Common myeloid progenitor, CD34-positive (primary cell): ENCODE results near the gene SNX22.

Experiments used
- CTCF ChIA-PET: fragments of 350-600 bp; sonication (Branson Sonifier 250); formaldehyde crosslinking; loops from one replicate; lab custom pipeline; 2021; ENCODE audit warnings: antibody characterized with exemption; lab: Charles Lee
- POLR2A ChIA-PET: fragments of 350-600 bp; sonication (Branson Sonifier 250); formaldehyde crosslinking; loops from one replicate; lab custom pipeline; 2021; ENCODE audit warnings: antibody characterized with exemption; lab: Charles Lee
- DNase-seq, 3 donors: peaks; one replicate each; pipeline versions ENCODE4 v3.0.0 to v3.0.0-alpha.2; 2013
- H3K27ac ChIP-seq, 2 experiments: 1 replicate in 1 of 2; 2 replicates in 1 of 2; pipeline ENCODE4 v1.7.0; 2013; ENCODE audit warnings: inconsistent platforms in 2 of 2, low read length in 2 of 2, mild to moderate bottlenecking in 2 of 2, low read depth in 1 of 2, moderate library complexity in 1 of 2; ENCODE audit not compliant: severe bottlenecking in 2 of 2, insufficient read depth in 1 of 2, poor library complexity in 1 of 2
- H3K27me3 ChIP-seq, 5 experiments: replicated peaks in 2 of 5; 1 replicate in 3 of 5; 2 replicates in 2 of 5; pipeline versions ENCODE4 v1.6.1 to v1.7.0; 2013; ENCODE audit warnings: low read length in 4 of 5, mild to moderate bottlenecking in 2 of 5, moderate library complexity in 2 of 5, inconsistent platforms in 1 of 5; ENCODE audit not compliant: insufficient read depth in 5 of 5, control insufficient read depth in 4 of 5
- H3K36me3 ChIP-seq, 4 experiments: 1 replicate in 2 of 4; 2 replicates in 2 of 4; pipeline versions ENCODE4 v1.6.1 to v1.7.0; 2013; ENCODE audit warnings: low read length in 3 of 4, control low read depth in 1 of 4, mild to moderate bottlenecking in 1 of 4; ENCODE audit not compliant: control insufficient read depth in 4 of 4, insufficient read depth in 4 of 4
- H3K4me1 ChIP-seq, 4 experiments: 1 replicate in 3 of 4; 2 replicates in 1 of 4; pipeline versions ENCODE4 v1.6.1 to v1.7.1; 2013; ENCODE audit warnings: low read length in 3 of 4, mild to moderate bottlenecking in 3 of 4, control low read depth in 1 of 4, inconsistent platforms in 1 of 4, moderate library complexity in 1 of 4; ENCODE audit not compliant: control insufficient read depth in 4 of 4, insufficient read depth in 4 of 4; ENCODE audit errors: control extremely low read depth in 1 of 4
- H3K4me3 ChIP-seq, 7 experiments: 1 replicate in 4 of 7; 2 replicates in 3 of 7; pipeline versions ENCODE4 v1.5.1 to v1.7.0; 2013; ENCODE audit warnings: mild to moderate bottlenecking in 7 of 7, low read length in 6 of 7, moderate library complexity in 6 of 7, inconsistent platforms in 2 of 7, low read depth in 2 of 7, control low read depth in 1 of 7; ENCODE audit not compliant: insufficient read depth in 4 of 7, control insufficient read depth in 1 of 7; ENCODE audit errors: extremely low read depth in 1 of 7
- H3K9me3 ChIP-seq, 5 experiments: 1 replicate in 4 of 5; 2 replicates in 1 of 5; pipeline versions ENCODE4 v1.6.1 to v1.7.1; 2013; ENCODE audit warnings: low read length in 4 of 5, mild to moderate bottlenecking in 2 of 5, inconsistent platforms in 1 of 5, low read depth in 1 of 5, moderate library complexity in 1 of 5; ENCODE audit not compliant: control insufficient read depth in 4 of 5, insufficient read depth in 2 of 5; ENCODE audit errors: control extremely low read depth in 1 of 5
- WGBS: methylation state at CpG from one replicate; pipeline ENCODE4 v1.1.5; 2013; ENCODE audit not compliant: insufficient coverage; 5-methylcytosine and 5-hydroxymethylcytosine counted together

The SNX22 gene

DNA sequence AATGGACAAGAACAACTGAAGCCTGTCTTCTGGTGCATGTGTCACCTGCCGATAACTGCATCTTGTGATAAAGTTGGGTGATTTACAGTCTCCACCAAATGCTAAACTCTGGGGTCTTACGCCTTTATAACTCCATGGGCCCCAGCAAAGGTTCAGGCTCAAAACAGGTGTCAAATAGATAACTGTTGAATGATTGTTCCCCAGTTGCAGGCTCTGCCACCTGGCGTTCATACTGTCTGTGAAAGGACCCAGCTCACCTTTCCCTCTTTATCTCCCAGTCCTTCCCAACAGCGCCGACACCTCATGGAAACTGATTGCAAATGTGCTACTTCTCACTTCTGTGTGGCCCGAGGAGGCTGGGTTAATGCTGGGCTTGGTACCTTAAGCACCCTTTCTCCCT, 8.3 kb upstream of the SNX22 start:
- H3K36me3 ChIP-seq = peaks cover 11 to 49% (median 26%) of the 10 kb centered on the region in 4 experiments
- ChIA-PET CTCF (interaction anchor here (3.3 kb wide), 1 partner anchor 11 kb away, joined by 23 read pairs; no protein-coding TSS in a partner anchor), POLR2A (interaction anchor here (0.6 kb wide), 1 partner anchor 271 kb away, joined by 4 read pairs; no protein-coding TSS in a partner anchor)
- no peaks in the 10 kb centered on the region for H3K9me3 ChIP-seq
- no peak for DNase-seq
- WGBS = 97% methylated on average over 4 of the region's 6 CpGs
- H3K4me1 ChIP-seq = no peaks in the 10 kb centered on the region
- H3K4me3 ChIP-seq = no peak overlapping the region
- H3K27ac ChIP-seq = no peak overlapping the region
- H3K27me3 ChIP-seq = no peaks in the 10 kb centered on the region

GRCh38 chr15:64144192-64144564, 7.4 kb upstream of the SNX22 start:
- no peak overlapping the region for H3K27ac ChIP-seq
- ChIA-PET POLR2A (no interaction called here), CTCF (interaction anchor here (1.1 to 3.3 kb wide), 3 partner anchors 8 to 12 kb away, joined by 3 to 23 read pairs (median 6); no protein-coding TSS in a partner anchor)
- no peak overlapping the region for H3K4me3 ChIP-seq
- 95% methylated on average over 8 of the region's 8 CpGs for WGBS
- H3K4me1 ChIP-seq = no peaks in the 10 kb centered on the region
- no peaks in the 10 kb centered on the region for H3K9me3 ChIP-seq
- no peaks in the 10 kb centered on the region for H3K27me3 ChIP-seq
- H3K36me3 ChIP-seq = peaks cover 11 to 43% (median 22%) of the 10 kb centered on the region in 4 experiments
- DNase-seq = no peak

DNA sequence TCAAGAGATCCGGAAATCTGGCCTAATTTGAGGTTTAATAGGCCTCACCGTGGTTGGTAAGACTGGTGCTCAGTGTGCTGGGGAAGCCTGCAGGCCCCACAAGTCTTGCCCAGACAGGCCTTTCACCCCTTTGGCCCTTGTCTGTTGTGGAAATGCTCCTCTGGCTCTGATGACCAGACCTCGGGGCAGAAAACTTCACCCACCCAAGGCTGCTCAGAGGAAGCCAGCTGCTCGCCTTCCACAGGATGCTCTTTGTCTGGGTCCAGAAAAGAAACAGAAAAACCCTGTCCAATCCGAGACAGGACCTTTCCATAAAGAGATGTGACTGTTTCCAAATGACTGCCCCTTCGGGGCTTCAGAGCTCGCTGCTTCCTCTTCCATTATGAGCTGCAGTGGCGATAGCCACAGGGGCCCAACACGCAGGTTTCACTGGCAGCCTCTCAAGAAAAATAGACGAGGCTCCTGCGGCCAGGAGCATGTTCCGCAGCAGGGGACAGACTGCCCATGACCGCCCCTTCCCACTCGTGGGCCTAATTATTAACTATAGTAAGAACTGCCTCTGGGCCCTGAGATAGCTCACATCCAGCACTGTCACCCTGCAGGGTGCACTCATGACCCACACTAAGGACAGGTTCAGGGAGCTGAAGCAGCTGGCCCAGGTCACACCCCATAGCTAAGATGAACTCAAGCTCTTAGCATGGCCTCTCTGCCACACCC, 6.8 kb upstream of the SNX22 start:
- CTCF ChIA-PET = interaction anchor here (1.1 to 3.3 kb wide), 4 partner anchors 9 to 13 kb away, joined by 3 to 23 read pairs (median 4); no protein-coding TSS in a partner anchor
- Histone ChIP-seq H3K4me3 (no peak overlapping the region), H3K9me3 (no peaks in the 10 kb centered on the region), H3K36me3 (peaks cover 11 to 43% (median 22%) of the 10 kb centered on the region in 4 experiments), H3K27ac (no peak overlapping the region), H3K4me1 (peaks cover 0 to 3% (median under 1%) of the 10 kb centered on the region in 4 experiments), H3K27me3 (no peaks in the 10 kb centered on the region)
- 97% methylated on average over 14 of the region's 14 CpGs for WGBS
- DNase-seq = no peak
- POLR2A ChIA-PET = interaction anchor here (0.5 kb wide), 1 partner anchor 1018 kb away, joined by 3 read pairs; no protein-coding TSS in a partner anchor

DNA sequence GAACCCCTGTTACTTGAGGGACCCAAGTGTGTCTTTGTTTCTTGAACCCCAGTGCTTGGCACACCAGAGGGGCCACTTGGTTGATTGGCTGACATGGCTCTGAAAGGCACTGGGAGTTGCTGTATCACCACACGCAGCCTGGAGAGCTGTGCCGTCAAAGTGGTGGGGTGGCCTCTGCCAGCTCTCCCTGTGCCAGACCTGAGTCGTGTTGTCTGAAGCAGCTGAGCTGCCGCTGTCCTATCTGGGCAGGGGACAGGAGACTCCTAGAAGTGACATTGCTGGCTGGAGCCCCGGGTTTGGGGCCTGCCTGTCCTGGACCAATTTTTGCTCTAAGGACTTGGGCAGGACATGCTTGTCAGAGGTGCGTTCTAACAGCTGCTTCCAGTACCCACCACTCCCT, 5.5 kb upstream of the SNX22 start:
- CTCF ChIA-PET = interaction anchor here (1.4 kb wide), 1 partner anchor 12 kb away, joined by 3 read pairs; no protein-coding TSS in a partner anchor
- H3K36me3 ChIP-seq = peaks cover 11 to 42% (median 22%) of the 10 kb centered on the region in 4 experiments
- no peak overlapping the region for H3K27ac ChIP-seq
- POLR2A ChIA-PET = no interaction called here
- DNase-seq = no peak
- peaks cover 0 to 7% (median 2%) of the 10 kb centered on the region in 5 experiments for H3K27me3 ChIP-seq
- 98% methylated on average over 6 of the region's 6 CpGs for WGBS
- H3K4me3 ChIP-seq = no peak overlapping the region
- peaks cover 0 to 14% (median 6%) of the 10 kb centered on the region in 4 experiments for H3K4me1 ChIP-seq
- no peaks in the 10 kb centered on the region for H3K9me3 ChIP-seq

DNA sequence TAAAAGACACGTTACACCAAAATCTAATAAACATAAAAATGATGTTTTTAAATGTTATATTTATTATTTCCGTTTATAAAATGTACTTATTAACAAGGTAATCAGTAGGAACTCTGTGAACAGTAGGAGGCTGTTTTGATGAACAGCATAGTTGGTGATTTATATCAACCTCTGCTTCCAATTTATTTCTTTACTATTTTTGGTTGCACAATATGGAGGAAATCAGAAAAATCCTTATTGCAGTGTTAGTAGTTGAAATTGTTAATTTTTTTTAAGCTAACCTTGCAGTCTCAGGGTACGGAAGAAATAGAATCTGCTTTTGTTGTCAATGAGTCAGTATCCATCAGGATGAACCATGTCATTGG, 5.0 kb upstream of the SNX22 start:
- Histone ChIP-seq H3K27me3 (peaks cover 0 to 10% (median 2%) of the 10 kb centered on the region in 5 experiments), H3K36me3 (peaks cover 11 to 37% (median 19%) of the 10 kb centered on the region in 4 experiments), H3K9me3 (no peaks in the 10 kb centered on the region), H3K27ac (no peak overlapping the region), H3K4me1 (peaks cover 0 to 17% (median 7%) of the 10 kb centered on the region in 4 experiments), H3K4me3 (no peak overlapping the region)
- 100% methylated on average over 1 of the region's 3 CpGs for WGBS
- CTCF ChIA-PET = no interaction called here
- no peak for DNase-seq
- POLR2A ChIA-PET = no interaction called here

DNA sequence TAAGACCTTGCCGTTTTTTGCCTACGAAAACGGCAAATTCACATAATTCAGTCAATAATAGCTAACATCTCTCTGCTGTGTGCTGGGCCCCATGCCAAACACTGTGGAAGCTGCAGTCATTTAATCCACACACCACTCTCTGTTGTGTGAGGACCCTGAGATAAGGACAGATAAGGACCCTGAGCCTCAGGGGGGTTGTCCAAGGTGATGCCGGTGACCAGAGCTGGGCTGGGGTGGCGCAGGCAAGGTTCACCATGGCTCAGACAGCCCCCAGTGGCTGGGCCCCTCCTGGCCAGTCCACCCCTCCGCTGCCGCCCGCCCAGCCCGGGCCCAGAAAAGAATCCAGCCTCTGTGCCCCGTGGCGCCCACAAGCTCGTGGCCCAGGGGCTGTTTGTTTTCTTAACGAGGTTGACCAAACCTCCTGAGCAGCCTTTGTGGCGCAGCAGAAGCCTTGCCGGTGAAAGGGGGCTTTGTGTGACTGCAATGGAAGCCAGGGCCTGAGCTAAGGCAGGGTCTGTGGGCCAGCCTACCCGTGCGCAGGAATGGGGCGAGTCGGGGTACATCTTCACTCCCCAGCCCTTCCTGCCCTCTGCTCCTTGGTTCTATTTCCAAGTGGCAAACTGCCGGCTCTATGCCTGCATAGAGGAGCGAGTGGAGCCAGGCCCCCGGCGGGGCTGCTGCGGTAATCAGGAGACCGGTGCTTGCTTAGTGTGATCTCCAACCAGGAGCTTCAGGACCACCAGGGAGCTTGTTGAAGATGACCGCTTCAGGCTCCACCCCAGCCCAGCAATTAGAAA, 4.4 kb upstream of the SNX22 start:
- no peak overlapping the region for H3K27ac ChIP-seq
- no peak for DNase-seq
- H3K36me3 ChIP-seq = peaks cover 11 to 33% (median 18%) of the 10 kb centered on the region in 4 experiments
- H3K4me3 ChIP-seq = no peak overlapping the region
- peaks cover 0 to 23% (median 13%) of the 10 kb centered on the region in 4 experiments for H3K4me1 ChIP-seq
- H3K27me3 ChIP-seq = peaks cover 0 to 16% (median 4%) of the 10 kb centered on the region in 5 experiments
- ChIA-PET CTCF (interaction anchor here (0.7 to 0.8 kb wide), 2 partner anchors 21 to 22 kb away, joined by 3 read pairs; no protein-coding TSS in a partner anchor), POLR2A (no interaction called here)
- H3K9me3 ChIP-seq = no peaks in the 10 kb centered on the region
- WGBS = 94% methylated on average over 24 of the region's 26 CpGs
